Subcutaneous abdominal adipose tissue (tissue), 5 donors: ENCODE measurements around the gene ELF1.
"Not testable (repeated sequence)": the region's sequence is repeated elsewhere in the genome, so short reads cannot be mapped to it uniquely, and the experiment has no call there.

Experiments
- H3K27ac ChIP-seq: one replicate; pipeline ENCODE4 v1.7.0; 2013; ENCODE audit warnings: low read depth, mild to moderate bottlenecking, inconsistent platforms, low read length, moderate library complexity
- H3K27me3 ChIP-seq, 5 donors: one replicate each; pipeline ENCODE4 v1.7.0; 2013; ENCODE audit warnings: low read length in 5 of 5, inconsistent platforms in 1 of 5; ENCODE audit not compliant: control insufficient read depth in 5 of 5, insufficient read depth in 4 of 5
- H3K36me3 ChIP-seq, 5 donors: one replicate each; pipeline ENCODE4 v1.7.0; 2013; ENCODE audit warnings: low read length in 5 of 5; ENCODE audit not compliant: control insufficient read depth in 5 of 5, insufficient read depth in 5 of 5
- H3K4me1 ChIP-seq, 5 donors: one replicate each; pipeline ENCODE4 v1.7.0; 2013; ENCODE audit warnings: low read length in 5 of 5, mild to moderate bottlenecking in 3 of 5, moderate library complexity in 1 of 5; ENCODE audit not compliant: control insufficient read depth in 5 of 5, insufficient read depth in 5 of 5
- H3K4me3 ChIP-seq, 5 donors: one replicate each; pipeline ENCODE4 v1.7.0; 2013; ENCODE audit warnings: low read length in 5 of 5, low read depth in 1 of 5
- H3K9ac ChIP-seq, 5 donors: one replicate each; pipeline ENCODE4 v1.7.0; 2013; ENCODE audit warnings: low read length in 5 of 5, mild to moderate bottlenecking in 4 of 5, moderate library complexity in 3 of 5
- H3K9me3 ChIP-seq, 5 donors: one replicate each; pipeline ENCODE4 v1.7.0; 2013; ENCODE audit warnings: low read length in 5 of 5; ENCODE audit not compliant: control insufficient read depth in 5 of 5
- donor health status: healthy.
- donor health status: healthy.
- donor health status: healthy.
- donor health status: healthy.
- donor health status: healthy.

ELF1 gene

DNA sequence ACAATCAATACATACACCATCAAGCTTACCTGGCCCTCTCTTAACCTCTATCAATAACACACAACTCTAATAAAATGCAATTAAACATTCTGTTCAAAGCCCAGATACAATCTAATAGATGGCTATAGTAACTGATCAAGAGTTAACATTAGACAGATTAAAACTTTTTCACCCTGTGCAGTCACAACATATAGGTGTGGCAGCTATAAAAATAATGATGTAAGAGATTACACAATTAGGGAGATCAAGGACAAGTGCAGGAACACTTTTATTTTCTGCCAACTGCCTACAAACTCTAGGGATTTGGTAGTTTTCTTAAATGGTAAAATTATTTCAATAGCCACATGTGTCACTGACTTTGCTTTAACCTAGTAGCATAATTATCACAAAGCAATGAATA, 104.3 kb downstream of the ELF1 start:
- H3K27ac ChIP-seq, H3K9ac ChIP-seq, H3K36me3 ChIP-seq, H3K4me3 ChIP-seq, H3K9me3 ChIP-seq, H3K4me1 ChIP-seq, H3K27me3 ChIP-seq: not testable (repeated sequence)

DNA sequence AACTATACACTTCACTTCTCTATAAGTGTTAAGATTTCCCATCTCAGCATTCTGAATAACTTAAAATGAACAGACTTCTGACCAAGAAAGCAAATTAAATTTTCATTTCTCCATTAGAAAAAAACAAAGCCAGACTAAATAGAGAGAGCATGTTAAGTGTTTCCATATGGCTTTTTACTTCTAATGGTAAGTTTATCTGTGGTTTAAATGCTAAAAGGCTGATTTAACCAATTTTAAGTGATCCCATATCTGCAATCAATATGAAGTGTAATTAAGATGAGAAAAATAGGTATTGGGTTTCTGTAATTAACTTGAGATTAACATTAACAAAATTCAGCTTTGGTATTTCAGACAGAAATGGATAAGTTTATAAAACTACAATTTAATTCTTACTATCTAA, 107.8 kb downstream of the ELF1 start:
- no peak overlapping the region for H3K27ac ChIP-seq
- no peaks in the 10 kb centered on the region for H3K36me3 ChIP-seq
- no peak overlapping the region for H3K4me3 ChIP-seq
- H3K4me1 ChIP-seq: no peaks in the 10 kb centered on the region
- no peaks in the 10 kb centered on the region for H3K27me3 ChIP-seq
- no peaks in the 10 kb centered on the region for H3K9me3 ChIP-seq
- H3K9ac ChIP-seq: no peak overlapping the region

DNA sequence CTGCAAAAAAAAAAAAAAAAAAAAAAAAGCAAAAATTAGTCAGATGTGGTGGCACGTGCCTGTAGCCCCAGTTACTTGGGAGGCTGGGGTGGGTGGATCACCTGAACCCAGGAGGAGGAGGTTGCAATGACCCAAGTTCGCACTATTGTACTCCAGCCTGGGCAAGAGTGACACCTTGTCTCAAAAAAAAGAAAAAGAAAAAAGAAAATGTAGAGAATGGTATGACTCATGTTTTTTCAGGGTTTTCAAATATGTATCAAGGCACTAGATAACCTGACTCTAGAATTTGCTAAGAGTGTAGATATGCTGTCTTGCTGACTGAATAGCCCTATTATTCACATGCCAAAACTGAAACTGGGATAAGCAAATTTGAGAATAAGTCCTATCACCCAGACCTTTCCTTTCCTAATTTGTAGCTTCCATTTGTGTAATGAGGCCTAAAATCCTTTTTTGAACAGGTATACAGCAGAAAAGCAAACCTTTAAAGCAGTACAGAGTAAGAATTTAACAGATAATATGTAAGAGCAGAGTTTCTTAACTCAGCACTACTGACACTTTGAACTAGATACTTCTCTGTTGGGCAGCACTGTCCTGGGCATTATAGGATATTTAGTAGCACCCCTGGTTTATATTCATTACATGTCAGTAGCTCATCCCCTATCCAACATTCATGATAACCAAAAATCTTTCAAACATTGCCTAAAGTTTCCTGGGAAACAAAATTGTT, 108.6 kb downstream of the ELF1 start:
- Histone ChIP-seq H3K4me3 (no peak overlapping the region), H3K36me3 (no peaks in the 10 kb centered on the region), H3K27ac (no peak overlapping the region), H3K9me3 (no peaks in the 10 kb centered on the region), H3K9ac (no peak overlapping the region), H3K4me1 (no peaks in the 10 kb centered on the region), H3K27me3 (no peaks in the 10 kb centered on the region)

DNA sequence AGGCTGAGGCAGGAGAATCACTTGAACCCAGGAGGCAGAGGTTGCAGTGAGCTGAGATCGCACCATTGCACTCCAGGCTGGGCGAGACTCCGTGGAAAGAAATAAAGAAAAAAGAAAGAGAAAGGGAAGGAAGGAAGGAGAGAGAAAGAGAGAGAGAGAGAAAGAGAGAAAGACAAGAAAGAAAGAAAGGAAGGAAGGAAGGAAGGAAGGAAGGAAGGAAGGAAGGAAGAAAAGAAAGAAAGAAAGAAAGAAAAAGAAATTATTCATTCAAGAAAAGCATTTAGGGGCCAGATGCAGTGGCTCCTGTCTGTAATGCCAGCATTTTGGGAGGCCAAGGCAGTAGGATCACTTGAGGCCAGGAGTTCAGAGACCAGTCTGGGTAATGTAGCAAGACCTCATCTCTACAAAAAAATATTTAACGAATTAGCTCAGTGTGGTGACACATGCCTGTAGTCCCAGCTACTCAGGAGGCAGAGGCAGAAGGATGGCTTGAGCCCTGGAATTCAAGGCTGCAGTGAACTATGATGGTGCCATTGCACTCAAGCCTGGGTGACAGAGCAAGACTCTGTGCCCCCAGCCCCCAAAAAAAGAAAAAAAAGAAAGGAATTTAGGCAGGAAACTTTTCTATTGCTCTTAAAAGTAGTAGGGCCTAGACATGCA, 109.4 kb downstream of the ELF1 start:
- H3K27ac ChIP-seq, H3K27me3 ChIP-seq, H3K9me3 ChIP-seq, H3K4me3 ChIP-seq, H3K4me1 ChIP-seq, H3K36me3 ChIP-seq, H3K9ac ChIP-seq: not testable (repeated sequence)

DNA sequence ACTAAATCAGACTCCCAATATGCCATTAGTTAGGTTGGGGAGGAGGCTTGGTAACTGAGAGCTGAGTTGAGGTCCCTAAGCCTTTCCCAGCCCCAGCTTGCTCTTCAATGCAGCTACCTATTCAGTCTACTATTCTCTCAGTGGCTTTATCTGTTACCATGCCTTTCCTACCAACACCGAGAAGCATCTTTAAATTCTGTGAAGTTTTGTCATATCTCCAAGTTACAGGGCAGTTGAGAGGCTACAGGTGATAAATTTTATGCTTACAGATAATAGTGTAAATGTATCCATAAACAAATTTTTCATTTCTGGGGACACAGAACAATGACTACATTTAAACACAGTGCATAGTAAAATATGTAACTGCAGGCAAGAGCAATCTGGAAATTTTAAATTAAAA, 110.6 kb downstream of the ELF1 start:
- no peaks in the 10 kb centered on the region for H3K4me1 ChIP-seq
- no peaks in the 10 kb centered on the region for H3K9me3 ChIP-seq
- no peak overlapping the region for H3K9ac ChIP-seq
- no peak overlapping the region for H3K4me3 ChIP-seq
- H3K36me3 ChIP-seq: no peaks in the 10 kb centered on the region
- no peaks in the 10 kb centered on the region for H3K27me3 ChIP-seq
- H3K27ac ChIP-seq: no peak overlapping the region

DNA sequence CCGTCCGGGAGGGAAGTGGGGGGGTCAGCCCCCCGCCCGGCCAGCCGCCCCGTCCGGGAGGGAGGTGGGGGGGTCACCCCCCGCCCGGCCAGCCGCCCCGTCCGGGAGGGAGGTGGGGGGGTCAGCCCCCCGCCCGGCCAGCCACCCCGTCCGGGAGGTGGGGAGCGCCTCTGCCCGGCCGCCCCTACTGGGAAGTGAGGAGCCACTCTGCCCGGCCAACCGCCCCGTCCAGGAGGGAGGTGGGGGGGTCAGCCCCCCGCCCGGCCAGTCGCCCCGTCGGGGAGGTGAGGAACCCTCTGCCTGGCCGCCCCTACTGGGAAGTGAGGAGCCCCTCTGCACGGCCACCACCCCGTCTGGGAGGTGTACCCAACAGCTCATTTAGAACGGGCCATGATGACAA, 118.1 kb downstream of the ELF1 start:
- not testable (repeated sequence) for H3K27me3 ChIP-seq, H3K9me3 ChIP-seq, H3K27ac ChIP-seq, H3K4me1 ChIP-seq, H3K36me3 ChIP-seq, H3K9ac ChIP-seq, H3K4me3 ChIP-seq

DNA sequence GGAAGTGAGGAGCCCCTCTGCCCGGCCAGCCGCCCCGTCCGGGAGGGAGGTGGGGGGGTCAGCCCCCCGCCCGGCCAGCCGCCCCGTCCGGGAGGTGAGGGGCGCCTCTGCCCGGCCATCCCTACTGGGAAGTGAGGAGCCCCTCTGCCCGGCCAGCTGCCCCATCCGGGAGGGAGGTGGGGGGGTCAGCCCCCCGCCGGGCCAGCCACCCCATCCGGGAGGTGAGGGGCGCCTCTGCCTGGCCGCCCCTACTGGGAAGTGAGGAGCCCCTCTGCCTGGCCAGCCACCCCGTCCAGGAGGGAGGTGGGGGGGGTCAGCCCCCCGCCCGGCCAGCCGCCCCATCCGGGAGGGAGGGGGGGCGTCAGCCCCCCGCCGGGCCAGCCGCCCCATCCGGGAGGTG, 118.5 kb downstream of the ELF1 start:
- H3K36me3 ChIP-seq, H3K27me3 ChIP-seq, H3K9me3 ChIP-seq, H3K4me3 ChIP-seq, H3K4me1 ChIP-seq, H3K27ac ChIP-seq, H3K9ac ChIP-seq: not testable (repeated sequence)

DNA sequence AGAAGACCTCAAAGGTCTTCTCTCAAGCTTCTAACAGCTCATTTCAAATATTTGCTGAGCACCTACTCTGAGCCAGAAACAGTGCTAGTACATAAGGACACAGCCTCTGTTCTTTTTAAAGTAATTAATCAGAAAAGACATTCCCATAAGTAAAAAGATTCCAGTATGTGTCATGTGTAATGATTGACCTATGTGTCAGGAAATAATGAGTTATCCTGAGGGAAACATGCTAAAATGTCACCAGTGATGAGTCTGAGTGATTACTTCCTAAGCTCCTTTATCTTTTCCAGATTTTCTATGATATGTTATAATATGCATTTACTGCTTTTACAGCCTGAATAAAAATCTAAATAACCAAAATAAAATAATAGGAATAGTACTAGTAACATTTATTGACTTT, 122.1 kb downstream of the ELF1 start:
- no peaks in the 10 kb centered on the region for H3K9me3 ChIP-seq
- H3K4me1 ChIP-seq: no peaks in the 10 kb centered on the region
- H3K36me3 ChIP-seq: no peaks in the 10 kb centered on the region
- no peaks in the 10 kb centered on the region for H3K27me3 ChIP-seq
- no peak overlapping the region for H3K27ac ChIP-seq
- H3K9ac ChIP-seq: peak overlapping the region in 1 of 5 donors; percentile 4
- no peak overlapping the region for H3K4me3 ChIP-seq

DNA sequence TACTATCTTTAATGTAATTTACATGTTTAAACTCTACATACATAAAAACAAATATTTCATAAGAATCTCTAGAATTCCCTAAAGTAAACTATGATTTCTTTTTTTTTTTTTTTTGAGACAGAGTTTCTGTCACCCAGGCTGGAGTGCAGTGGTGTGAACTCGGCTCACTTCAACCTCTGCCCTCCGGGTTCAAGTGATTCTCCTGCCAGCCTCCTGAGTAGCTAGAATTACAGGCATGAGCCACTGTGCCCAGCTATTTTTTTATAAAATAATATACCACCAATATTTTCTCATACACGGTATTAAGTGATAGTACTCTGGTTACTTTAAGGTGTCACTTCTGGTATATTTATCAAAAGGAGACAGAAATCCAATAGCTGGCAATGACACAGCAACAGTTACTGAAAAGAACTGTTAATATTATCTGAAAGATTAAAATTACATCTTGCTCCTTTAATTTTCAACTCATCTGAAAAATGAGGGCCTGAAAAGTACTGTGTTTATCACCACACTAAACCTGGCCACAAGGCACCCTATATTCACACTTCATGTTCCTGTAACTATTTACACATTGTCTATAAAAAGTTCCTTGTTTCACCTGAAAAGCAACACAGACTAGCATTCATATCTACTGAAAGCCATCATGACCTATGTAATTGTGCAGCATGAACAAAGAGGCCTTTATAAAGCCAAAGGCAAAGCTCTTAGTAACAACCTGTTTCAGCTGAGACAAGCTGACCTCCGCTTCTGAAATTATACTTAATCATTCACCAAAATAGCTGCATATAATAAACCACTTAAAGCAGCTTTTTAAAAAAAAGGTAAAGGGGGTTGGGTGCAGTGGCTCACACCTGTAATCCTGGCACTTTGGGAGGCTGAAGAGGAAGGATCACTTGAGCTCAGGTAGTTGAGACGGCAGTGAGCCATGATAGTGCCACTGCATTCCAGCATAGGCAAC, 123.6 kb downstream of the ELF1 start:
- no peaks in the 10 kb centered on the region for H3K27me3 ChIP-seq
- no peaks in the 10 kb centered on the region for H3K4me1 ChIP-seq
- H3K9me3 ChIP-seq: no peaks in the 10 kb centered on the region
- H3K9ac ChIP-seq: no peak overlapping the region
- H3K27ac ChIP-seq: no peak overlapping the region
- no peaks in the 10 kb centered on the region for H3K36me3 ChIP-seq
- H3K4me3 ChIP-seq: no peak overlapping the region

DNA sequence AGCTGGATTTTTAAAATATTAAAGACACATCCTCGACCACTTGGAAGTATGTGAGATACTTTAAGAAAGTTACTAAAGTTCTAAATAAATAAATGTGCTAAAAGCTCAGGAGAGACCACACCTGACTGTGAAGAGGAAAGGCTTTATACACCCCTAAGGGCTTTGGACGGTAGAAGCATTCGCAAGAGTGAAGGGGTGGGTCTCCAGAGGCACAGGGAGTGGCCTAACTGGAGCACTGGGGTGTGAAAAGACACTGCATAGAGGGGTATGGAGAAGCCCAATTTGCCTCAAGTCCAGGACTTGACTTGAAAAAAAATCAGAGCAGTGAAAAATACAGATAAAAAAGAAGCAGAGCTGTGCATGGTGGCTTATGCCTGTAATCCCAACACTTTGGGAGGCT, 125.5 kb downstream of the ELF1 start:
- H3K9ac ChIP-seq, H3K27ac ChIP-seq, H3K36me3 ChIP-seq, H3K4me3 ChIP-seq, H3K4me1 ChIP-seq, H3K27me3 ChIP-seq, H3K9me3 ChIP-seq: not testable (repeated sequence)
